ENCODE measurements around the gene G6PC3. TPM values are rescaled to one million over a fixed set of nuclear protein-coding genes. Genes with fewer than 3 reads are reported as not detected.

Gene G6PC3
- total RNA-seq, 1 experiment from 2014 or later, result 105 TPM

DNA sequence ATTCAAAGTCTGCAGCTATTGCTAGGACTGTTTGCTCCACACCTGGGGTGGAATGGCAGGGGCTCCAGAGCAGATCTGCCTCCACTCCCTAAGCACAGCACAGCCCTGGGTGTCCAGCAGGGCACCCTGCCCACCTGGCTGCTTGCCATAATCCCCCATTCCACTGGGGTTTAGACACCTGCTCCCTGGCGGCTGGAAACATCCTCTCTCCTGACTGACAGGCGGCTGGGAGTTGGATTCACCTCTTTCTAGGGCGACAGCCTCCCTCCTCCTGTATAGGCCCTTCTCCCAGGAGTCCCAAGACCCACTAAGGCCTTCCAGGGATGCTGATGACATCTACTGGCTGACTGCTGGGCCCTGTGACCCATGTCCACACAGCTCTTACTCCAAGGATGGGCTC is 34.9 kb downstream of the G6PC3 start:
- no peak overlapping the region for H3K18ac ChIP-seq (ENCODE audit: insufficient read length, low read depth, low read length)
- H3K79me2 ChIP-seq (ENCODE audit: insufficient read depth, low read length), result no peaks in the 10 kb centered on the region
- H4K20me1 ChIP-seq (ENCODE audit: control insufficient read depth, insufficient read depth, insufficient read length), result no peaks in the 10 kb centered on the region
- no peak overlapping the region for H2BK20ac ChIP-seq (ENCODE audit: low read depth, low read length, poor library complexity, severe bottlenecking)
- no peak overlapping the region for H2AFZ ChIP-seq (ENCODE audit: low read length)
- H4K5ac ChIP-seq (ENCODE audit: insufficient read length, low read depth, low read length), result no peak overlapping the region
- no peaks in the 10 kb centered on the region for H3K79me1 ChIP-seq (ENCODE audit: insufficient read depth, low read depth, low read length, poor library complexity, severe bottlenecking)
- Mint-ChIP-seq H3K4me3 (no peak overlapping the region), H3K27me3 (ENCODE audit: low read depth) (no peaks in the 10 kb centered on the region; the same call in 1 of the 2 replicates), H3K36me3 (ENCODE audit: insufficient read depth in 1 of 3, low read depth in 3 of 3) (peaks cover 0 to 12% (median 8%) of the 10 kb centered on the region in 3 experiments; a peak in 3 of 7 replicates), H3K4me1 (peaks cover 24 to 29% of the 10 kb centered on the region in 2 experiments), H3K9me3 (no peaks in the 10 kb centered on the region), H3K27ac (no peak overlapping the region)
- no peak for DNase-seq
- H3K14ac ChIP-seq (ENCODE audit: insufficient read depth, low read length), result no peak overlapping the region
- H3K23ac ChIP-seq (ENCODE audit: insufficient read length, low read depth, low read length), result no peak overlapping the region
- no peak overlapping the region for H3K4me2 ChIP-seq (ENCODE audit: insufficient read depth, insufficient read length, low read length)
- no peak overlapping the region for H4K8ac ChIP-seq (replicated peaks; ENCODE audit: insufficient read length, low read depth, low read length)
- no peak overlapping the region for H2BK120ac ChIP-seq (ENCODE audit: low read depth, low read length, poor library complexity, severe bottlenecking)
- no peak overlapping the region for H2BK15ac ChIP-seq (ENCODE audit: low read depth, low read length)
- no peaks in the 10 kb centered on the region for H3K23me2 ChIP-seq (ENCODE audit: insufficient read length, low read depth, low read length, poor library complexity, severe bottlenecking)
- no peak overlapping the region for H3K4ac ChIP-seq (ENCODE audit: low read depth, low read length)
- no peak overlapping the region for H3K9ac ChIP-seq (ENCODE audit: extremely low read depth, insufficient read length, low read length)
- TF ChIP-seq, protein P1, sequence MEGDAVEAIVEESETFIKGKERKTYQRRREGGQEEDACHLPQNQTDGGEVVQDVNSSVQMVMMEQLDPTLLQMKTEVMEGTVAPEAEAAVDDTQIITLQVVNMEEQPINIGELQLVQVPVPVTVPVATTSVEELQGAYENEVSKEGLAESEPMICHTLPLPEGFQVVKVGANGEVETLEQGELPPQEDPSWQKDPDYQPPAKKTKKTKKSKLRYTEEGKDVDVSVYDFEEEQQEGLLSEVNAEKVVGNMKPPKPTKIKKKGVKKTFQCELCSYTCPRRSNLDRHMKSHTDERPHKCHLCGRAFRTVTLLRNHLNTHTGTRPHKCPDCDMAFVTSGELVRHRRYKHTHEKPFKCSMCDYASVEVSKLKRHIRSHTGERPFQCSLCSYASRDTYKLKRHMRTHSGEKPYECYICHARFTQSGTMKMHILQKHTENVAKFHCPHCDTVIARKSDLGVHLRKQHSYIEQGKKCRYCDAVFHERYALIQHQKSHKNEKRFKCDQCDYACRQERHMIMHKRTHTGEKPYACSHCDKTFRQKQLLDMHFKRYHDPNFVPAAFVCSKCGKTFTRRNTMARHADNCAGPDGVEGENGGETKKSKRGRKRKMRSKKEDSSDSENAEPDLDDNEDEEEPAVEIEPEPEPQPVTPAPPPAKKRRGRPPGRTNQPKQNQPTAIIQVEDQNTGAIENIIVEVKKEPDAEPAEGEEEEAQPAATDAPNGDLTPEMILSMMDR (conservative IDR thresholded peaks at IDR 0.05), result peak; percentile 26; the same call in 2 of the 3 replicates
- H3K27ac ChIP-seq (ENCODE audit: insufficient read length, low read depth, low read length), result no peak overlapping the region
- H4K91ac ChIP-seq (ENCODE audit: insufficient read length, low read depth, low read length), result no peak overlapping the region
- H3K56ac ChIP-seq (ENCODE audit: insufficient read length, low read depth, low read length), result no peak overlapping the region
- no peak overlapping the region for H3T11ph ChIP-seq (ENCODE audit: low read length)
- no CpG with 5 or more reads among the region's 3 CpGs for WGBS (ENCODE audit: extremely low coverage, insufficient read length, low lambda C conversion rate)
- H3K27me3 ChIP-seq (ENCODE audit: insufficient read depth, low read length), result no peaks in the 10 kb centered on the region
- H2AK5ac ChIP-seq (ENCODE audit: insufficient read length, low read length), result no peak overlapping the region
- H3K4me1 ChIP-seq (ENCODE audit: insufficient read depth, low read length), result peaks cover 5% of the 10 kb centered on the region; the same call in 1 of the 2 replicates
- H2BK5ac ChIP-seq (ENCODE audit: insufficient read length, low read length), result no peak overlapping the region
- no peaks in the 10 kb centered on the region for H3K9me3 ChIP-seq (ENCODE audit: control insufficient read depth, low read depth, low read length)
- no peak overlapping the region for H2BK12ac ChIP-seq (ENCODE audit: insufficient read length, low read depth, low read length)

Data from H9 (cell line).